Transverse colon (tissue), 4 donors: ENCODE data around the gene GNLY. TPM values are rescaled to one million over a fixed set of nuclear protein-coding genes. Genes with fewer than 3 reads are reported as not detected.

Source experiments
- DNase-seq: peaks from one replicate; pipeline ENCODE4 v3.0.0-alpha.2; 2019
- H3K27ac ChIP-seq, 4 donors: fragments of 200-600 bp; sonication (generic); 2 replicates each; pipeline ENCODE4 v1.5.1; 2016 to 2018; ENCODE audit warnings: inconsistent platforms in 4 of 4
- H3K27me3 ChIP-seq: fragments of 200-600 bp; sonication (generic); 2 replicates; pipeline ENCODE4 v1.5.1; 2017; ENCODE audit warnings: inconsistent platforms
- H3K36me3 ChIP-seq, 4 donors: fragments of 200-600 bp; sonication (generic); 2 replicates each; pipeline ENCODE4 v1.5.1; 2017 to 2019; ENCODE audit warnings: inconsistent platforms in 4 of 4
- H3K4me1 ChIP-seq, 4 donors: fragments of 200-600 bp; sonication (generic); 2 replicates each; pipeline ENCODE4 v1.5.1; 2017 to 2020; ENCODE audit warnings: inconsistent platforms in 4 of 4
- H3K4me3 ChIP-seq, 4 donors: fragments of 200-600 bp; sonication (generic); 1 replicate in 1 of 4; 2 replicates in 3 of 4; pipeline versions ENCODE4 v1.5.1 to v1.6.1; 2017 to 2019; ENCODE audit warnings: inconsistent platforms in 4 of 4
- H3K9me3 ChIP-seq, 2 donors: fragments of 200-600 bp; sonication (generic); 2 replicates each; pipeline ENCODE4 v1.5.1; 2017 to 2019; ENCODE audit warnings: inconsistent platforms in 2 of 2
- EP300 ChIP-seq: sonication (generic); formaldehyde crosslinking; IDR thresholded peaks from one replicate; pipeline ENCODE4 v1.6.1; 2017; ENCODE audit warnings: antibody characterized with exemption, low read depth
- POLR2A ChIP-seq: fragments of 450-650 bp; IDR thresholded peaks from one replicate; pipeline ENCODE4 v1.6.1; 2016; ENCODE audit warnings: antibody characterized with exemption, mild to moderate bottlenecking, moderate library complexity
- POLR2AphosphoS5 ChIP-seq, 3 donors: sonication (generic); formaldehyde crosslinking; IDR thresholded peaks; one replicate each; pipeline ENCODE4 v1.6.1; 2016; ENCODE audit warnings: antibody characterized with exemption in 3 of 3
- WGBS, 2 donors: methylation state at CpG; one replicate each; pipeline ENCODE4 v1.1.5; 2018; ENCODE audit warnings: low coverage in 1 of 2; 5-methylcytosine and 5-hydroxymethylcytosine counted together
- in situ Hi-C, 4 donors: fragments of 200-750 bp; cut with MboI; loops; one replicate each; pipeline versions ENCODE4 v1.15.0 to v1.15.1; 2017; ENCODE audit warnings: low sequenced_read_pairs in 3 of 4, low pct_ligation_motif_present in 1 of 4, low pct_unique_long_range_greater_than_20kb in 1 of 4
- intact Hi-C: fragments of 100-400 bp; cut with DNase I; formaldehyde crosslinking; loops from one replicate; pipeline ENCODE4 v1.15.1; 2023; ENCODE audit warnings: low total_unique reads
- total RNA-seq, 4 donors: library from RNA; depleted of rRNA; stranded (reverse); fragments of >200 nt; gene quantifications; one replicate each; pipeline ENCODE4 v1.1.0, GENCODE V29; 2016
- TF ChIP-seq, protein P1 (sequence below), 5 experiments: fragments of 200-600 bp in 3 of 5; fragments of 450-650 bp in 2 of 5; sonication (generic) in 3 of 5; IDR thresholded peaks; 1 replicate in 2 of 5; 2 replicates in 3 of 5; pipeline ENCODE4 v1.5.1; 2016 to 2017; ENCODE audit warnings: antibody characterized with exemption in 5 of 5, inconsistent platforms in 3 of 5, mild to moderate bottlenecking in 2 of 5, moderate library complexity in 1 of 5

The GNLY gene
- total RNA-seq, 4 donors from 2014 or later, result 5.2 to 11.7 TPM; not detected in 2

DNA sequence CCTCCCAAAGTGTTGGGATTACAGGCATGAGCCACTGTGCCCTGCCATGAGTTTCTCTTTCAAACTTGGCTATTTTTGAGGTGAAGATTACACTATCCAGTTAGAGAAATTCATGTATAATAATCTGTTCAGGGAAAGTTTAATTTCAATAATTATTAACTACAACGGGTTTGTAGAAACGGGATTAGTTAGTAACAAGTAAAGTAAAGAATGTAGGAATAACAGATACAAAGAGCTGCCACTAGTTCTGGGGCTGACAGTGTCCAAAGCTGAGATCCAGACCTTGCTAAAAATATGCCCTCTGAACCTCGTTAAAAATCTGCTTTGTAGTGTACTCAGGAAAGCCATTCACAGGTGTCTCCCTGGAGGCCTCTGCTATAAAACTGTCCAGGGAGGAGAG, 43.1 kb upstream of the GNLY start:
- no peak for DNase-seq
- no peaks in the 10 kb centered on the region for H3K27me3 ChIP-seq
- TF ChIP-seq EP300, result no peak
- TF ChIP-seq, protein P1, sequence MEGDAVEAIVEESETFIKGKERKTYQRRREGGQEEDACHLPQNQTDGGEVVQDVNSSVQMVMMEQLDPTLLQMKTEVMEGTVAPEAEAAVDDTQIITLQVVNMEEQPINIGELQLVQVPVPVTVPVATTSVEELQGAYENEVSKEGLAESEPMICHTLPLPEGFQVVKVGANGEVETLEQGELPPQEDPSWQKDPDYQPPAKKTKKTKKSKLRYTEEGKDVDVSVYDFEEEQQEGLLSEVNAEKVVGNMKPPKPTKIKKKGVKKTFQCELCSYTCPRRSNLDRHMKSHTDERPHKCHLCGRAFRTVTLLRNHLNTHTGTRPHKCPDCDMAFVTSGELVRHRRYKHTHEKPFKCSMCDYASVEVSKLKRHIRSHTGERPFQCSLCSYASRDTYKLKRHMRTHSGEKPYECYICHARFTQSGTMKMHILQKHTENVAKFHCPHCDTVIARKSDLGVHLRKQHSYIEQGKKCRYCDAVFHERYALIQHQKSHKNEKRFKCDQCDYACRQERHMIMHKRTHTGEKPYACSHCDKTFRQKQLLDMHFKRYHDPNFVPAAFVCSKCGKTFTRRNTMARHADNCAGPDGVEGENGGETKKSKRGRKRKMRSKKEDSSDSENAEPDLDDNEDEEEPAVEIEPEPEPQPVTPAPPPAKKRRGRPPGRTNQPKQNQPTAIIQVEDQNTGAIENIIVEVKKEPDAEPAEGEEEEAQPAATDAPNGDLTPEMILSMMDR (IDR thresholded peaks at IDR 0.05), result no peak
- TF ChIP-seq POLR2AphosphoS5 (IDR thresholded peaks at IDR 0.05), result no peak
- no peak overlapping the region for H3K27ac ChIP-seq
- WGBS, 2 donors, result 50 to 56% methylated on average over 3 of the region's 3 CpGs
- intact Hi-C loops, result no loop called here
- H3K4me3 ChIP-seq, result no peak overlapping the region
- in situ Hi-C loops, result no loop called here
- H3K9me3 ChIP-seq, result no peaks in the 10 kb centered on the region
- H3K4me1 ChIP-seq, result no peaks in the 10 kb centered on the region
- H3K36me3 ChIP-seq, result peaks cover 0 to 52% (median 26%) of the 10 kb centered on the region in 4 donors

DNA sequence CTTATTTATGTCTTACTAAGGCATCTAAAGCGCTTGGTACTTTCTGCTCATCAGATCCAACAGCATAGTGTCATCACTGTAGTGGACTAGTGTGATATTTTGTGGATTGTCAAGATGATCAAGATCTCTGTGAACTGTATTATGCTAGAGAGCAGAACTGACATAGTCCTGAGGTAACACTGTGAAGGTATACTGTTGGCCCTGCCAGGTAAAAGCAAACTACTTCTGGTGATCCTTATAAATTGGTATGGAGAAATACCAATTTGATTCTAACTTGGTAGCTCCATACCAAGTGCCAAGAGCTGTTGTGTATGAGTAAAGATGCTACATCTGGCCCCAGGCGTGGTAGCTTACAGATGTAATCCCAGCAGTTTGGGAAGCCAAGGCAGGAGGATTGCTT, 42.1 kb upstream of the GNLY start:
- H3K4me3 ChIP-seq, result no peak overlapping the region
- H3K9me3 ChIP-seq, result no peaks in the 10 kb centered on the region
- TF ChIP-seq, protein P1 (IDR thresholded peaks at IDR 0.05), result no peak
- TF ChIP-seq EP300 (no peak), POLR2A (no peak), POLR2AphosphoS5 (IDR thresholded peaks at IDR 0.05) (no peak)
- intact Hi-C loops (no loop called here), in situ Hi-C loops (no loop called here)
- WGBS, 2 donors, result 100% methylated on average over 2 of the region's 2 CpGs; no CpG with 5 or more reads in 1 of the 2 donors
- DNase-seq, result no peak
- no peaks in the 10 kb centered on the region for H3K4me1 ChIP-seq
- no peaks in the 10 kb centered on the region for H3K27me3 ChIP-seq
- no peak overlapping the region for H3K27ac ChIP-seq
- peaks cover 0 to 48% (median 20%) of the 10 kb centered on the region in 4 donors for H3K36me3 ChIP-seq

DNA sequence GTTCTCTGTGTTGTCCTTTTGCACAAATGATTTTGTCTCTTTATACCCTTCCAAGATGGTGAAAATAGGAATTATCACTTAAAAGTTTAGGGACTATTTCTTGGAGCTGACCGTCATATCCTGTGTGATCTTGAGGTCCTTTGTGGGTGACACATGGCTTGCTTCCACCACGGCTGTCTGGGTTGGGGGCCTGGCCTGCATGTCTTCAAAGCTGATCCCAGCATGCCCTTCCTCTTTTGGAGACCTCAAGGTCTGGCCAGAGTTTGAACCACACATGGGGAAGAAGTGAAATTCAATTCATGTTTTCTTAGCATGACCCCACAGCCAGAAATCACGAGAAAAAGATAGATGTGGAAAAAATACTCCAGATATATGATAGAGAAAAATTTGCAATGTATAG, 40.2 kb upstream of the GNLY start:
- H3K4me3 ChIP-seq, result no peak overlapping the region
- intact Hi-C loops, result no loop called here
- 80 to 84% methylated on average over 3 of the region's 3 CpGs for WGBS, 2 donors
- H3K9me3 ChIP-seq, result no peaks in the 10 kb centered on the region
- DNase-seq, result no peak
- H3K27ac ChIP-seq, result no peak overlapping the region
- in situ Hi-C loops, result no loop called here
- peaks cover 0 to 33% (median 10%) of the 10 kb centered on the region in 4 donors for H3K36me3 ChIP-seq
- no peaks in the 10 kb centered on the region for H3K4me1 ChIP-seq
- no peaks in the 10 kb centered on the region for H3K27me3 ChIP-seq
- TF ChIP-seq, protein P1 (IDR thresholded peaks at IDR 0.05), result no peak
- TF ChIP-seq POLR2A, result no peak
- no peak for TF ChIP-seq POLR2AphosphoS5 (IDR thresholded peaks at IDR 0.05)
- TF ChIP-seq EP300, result no peak

DNA sequence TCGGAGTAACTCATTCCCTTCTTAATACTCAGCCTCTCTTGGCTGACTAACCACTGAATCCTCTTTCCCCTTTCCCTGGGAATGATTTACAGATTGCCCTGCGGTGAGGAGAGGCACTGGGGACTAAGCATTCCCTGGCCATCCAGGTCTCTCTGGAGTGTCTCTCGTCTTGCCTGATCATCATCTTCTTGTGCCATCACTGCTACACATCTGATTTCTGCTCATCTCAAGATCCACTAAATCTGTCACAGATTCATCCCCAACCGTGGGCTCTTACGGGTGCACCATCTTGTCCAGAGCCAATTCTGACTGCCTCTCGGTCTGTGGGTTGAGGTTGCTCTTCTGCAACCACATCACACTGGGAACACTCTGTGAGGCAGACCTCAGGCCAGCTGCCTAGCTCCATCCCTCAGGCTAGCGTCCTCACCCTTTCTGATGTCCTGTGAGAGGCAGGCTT, 38.2 kb upstream of the GNLY start:
- in situ Hi-C loops (no loop called here), intact Hi-C loops (no loop called here)
- DNase-seq, result no peak
- no peak overlapping the region for H3K27ac ChIP-seq
- no peaks in the 10 kb centered on the region for H3K27me3 ChIP-seq
- TF ChIP-seq POLR2A, result no peak
- TF ChIP-seq EP300, result no peak
- no peak for TF ChIP-seq POLR2AphosphoS5 (IDR thresholded peaks at IDR 0.05)
- TF ChIP-seq, protein P1 (IDR thresholded peaks at IDR 0.05), result no peak
- WGBS, 2 donors, result 84 to 89% methylated on average over 5 to 7 of the region's 7 CpGs
- H3K9me3 ChIP-seq, result no peaks in the 10 kb centered on the region
- H3K4me3 ChIP-seq, result no peak overlapping the region
- peaks cover 0 to 16% (median under 1%) of the 10 kb centered on the region in 4 donors for H3K36me3 ChIP-seq
- H3K4me1 ChIP-seq, result no peaks in the 10 kb centered on the region
